ENCODE data around the gene COL4A2. TPM values are rescaled to one million over a fixed set of nuclear protein-coding genes. Genes with fewer than 3 reads are reported as not detected.

Gene COL4A2
- total RNA-seq, 1 donor from 2014 or later = 1,333 TPM

GRCh38 chr13:110546926-110547325 lies 239.8 kb downstream of the COL4A2 start:
- DNase-seq (ENCODE audit: low spot score) = no peak

DNA sequence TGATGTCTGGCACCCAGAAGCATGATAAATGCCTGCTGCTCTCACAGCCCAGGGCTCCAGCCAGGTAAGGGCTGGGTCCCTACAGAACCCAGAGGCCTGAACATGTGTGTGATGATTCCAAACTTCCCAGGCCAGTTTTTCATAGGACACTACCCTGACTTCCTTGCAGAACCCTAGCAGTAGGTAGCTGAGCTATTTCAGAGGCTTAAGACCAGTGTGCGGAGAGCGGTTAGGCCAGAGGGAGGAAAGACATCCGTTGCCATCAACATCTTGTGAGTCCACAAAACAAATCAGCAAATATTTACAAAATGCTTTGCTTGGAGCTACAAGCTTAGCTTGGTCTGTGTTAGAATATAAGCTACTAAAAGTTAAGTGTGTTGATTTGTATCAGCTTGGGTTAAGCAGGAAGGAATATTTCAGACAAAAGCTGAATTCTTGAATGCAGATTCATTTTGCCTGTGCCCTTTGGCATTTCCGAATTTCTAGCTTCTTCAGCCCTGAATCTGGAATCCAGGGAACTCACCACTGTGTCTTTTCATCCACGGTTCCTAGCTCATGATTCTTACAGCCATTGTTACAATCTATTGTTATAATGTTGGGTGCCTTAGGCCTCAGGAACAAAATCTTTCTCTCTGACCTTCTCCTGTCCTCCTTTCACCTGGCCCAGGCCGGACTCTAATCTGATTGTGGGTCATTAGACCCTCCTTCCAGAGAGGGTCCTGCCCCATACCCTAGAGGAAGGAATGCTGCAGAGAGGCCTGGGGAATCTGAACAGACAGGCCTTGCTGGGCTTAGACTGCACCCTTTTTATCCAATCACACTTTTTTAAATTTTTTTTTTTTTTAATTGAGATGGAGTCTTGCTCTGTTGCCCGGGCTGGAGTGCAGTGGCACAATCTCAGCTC lies 242.1 kb downstream of the COL4A2 start:
- no peak for DNase-seq (ENCODE audit: low spot score)

- DNase-seq (ENCODE audit: low spot score) = no peak
Observed at GRCh38 chr13:110549795-110550160, 242.7 kb downstream of the COL4A2 start.

GRCh38 chr13:110551284-110551683 lies 244.2 kb downstream of the COL4A2 start:
- DNase-seq (ENCODE audit: low spot score) = no peak

GRCh38 chr13:110552767-110553166 lies 245.7 kb downstream of the COL4A2 start:
- DNase-seq (ENCODE audit: low spot score) = no peak

GRCh38 chr13:110553417-110553816 lies 246.3 kb downstream of the COL4A2 start:
- no peak for DNase-seq (ENCODE audit: low spot score)

GRCh38 chr13:110554227-110554836 lies 247.2 kb downstream of the COL4A2 start:
- DNase-seq (ENCODE audit: low spot score) = no peak

DNA sequence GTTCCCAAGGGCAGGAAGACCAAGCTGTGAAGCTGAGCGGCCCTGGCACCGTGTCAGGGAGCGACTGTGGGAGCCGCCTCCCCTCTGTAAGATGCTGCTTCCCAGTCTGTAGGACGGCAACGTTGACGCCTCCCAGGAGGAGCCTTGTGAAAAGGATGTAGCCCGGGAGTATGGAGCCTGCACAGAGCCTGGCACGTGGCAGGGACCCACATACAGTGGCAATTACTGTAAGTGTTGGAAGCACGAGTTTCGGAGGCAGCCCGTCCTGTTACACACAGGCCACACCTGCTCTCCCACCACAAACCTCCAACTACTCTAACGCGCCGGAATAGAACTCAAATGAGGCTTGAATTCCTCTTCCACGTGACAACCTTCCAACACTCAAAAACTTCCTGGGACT lies 247.9 kb downstream of the COL4A2 start:
- DNase-seq (ENCODE audit: low spot score) = no peak

- DNase-seq (ENCODE audit: low spot score) = no peak
Observed at GRCh38 chr13:110555601-110556223, 248.6 kb downstream of the COL4A2 start.

DNA sequence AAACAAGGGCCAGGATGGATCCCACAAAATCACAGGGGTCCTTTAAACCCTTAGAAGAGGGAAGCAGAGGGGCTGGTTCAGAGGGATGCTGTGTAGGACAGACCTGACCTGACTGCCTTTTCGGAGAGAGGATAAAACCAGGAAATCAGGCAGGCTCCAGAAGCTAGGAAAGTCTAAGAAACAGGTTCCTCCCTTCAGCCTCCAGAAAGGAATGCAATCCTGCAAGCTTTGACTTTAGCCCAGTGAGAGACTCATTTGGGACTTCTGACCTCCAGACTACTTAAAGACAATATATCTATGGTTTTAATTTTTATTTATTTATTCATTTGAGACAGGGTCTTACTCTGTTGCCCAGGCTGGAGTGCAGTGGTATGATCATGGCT lies 249.1 kb downstream of the COL4A2 start:
- DNase-seq (ENCODE audit: low spot score) = no peak

DNA sequence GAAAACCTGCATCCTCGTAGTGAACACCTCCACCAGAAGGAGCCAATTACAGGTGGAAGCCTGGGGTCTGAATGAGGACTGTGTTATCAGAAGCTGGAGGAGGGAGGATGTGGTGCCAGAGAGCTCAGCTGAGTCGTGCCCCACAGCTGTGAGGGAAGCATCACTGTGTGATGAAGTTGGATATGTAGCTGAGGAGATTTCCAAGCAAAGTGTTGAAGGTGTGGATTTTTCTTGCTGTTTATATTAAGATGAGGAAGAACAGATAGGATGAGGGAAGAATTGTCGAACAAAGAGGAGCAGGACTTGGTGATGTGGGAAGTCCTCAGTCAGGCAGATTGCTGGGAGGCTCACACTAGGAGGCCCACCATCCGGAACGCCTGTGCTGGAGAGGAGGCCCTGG lies 250.0 kb downstream of the COL4A2 start:
- no peak for DNase-seq (ENCODE audit: low spot score)

DNA sequence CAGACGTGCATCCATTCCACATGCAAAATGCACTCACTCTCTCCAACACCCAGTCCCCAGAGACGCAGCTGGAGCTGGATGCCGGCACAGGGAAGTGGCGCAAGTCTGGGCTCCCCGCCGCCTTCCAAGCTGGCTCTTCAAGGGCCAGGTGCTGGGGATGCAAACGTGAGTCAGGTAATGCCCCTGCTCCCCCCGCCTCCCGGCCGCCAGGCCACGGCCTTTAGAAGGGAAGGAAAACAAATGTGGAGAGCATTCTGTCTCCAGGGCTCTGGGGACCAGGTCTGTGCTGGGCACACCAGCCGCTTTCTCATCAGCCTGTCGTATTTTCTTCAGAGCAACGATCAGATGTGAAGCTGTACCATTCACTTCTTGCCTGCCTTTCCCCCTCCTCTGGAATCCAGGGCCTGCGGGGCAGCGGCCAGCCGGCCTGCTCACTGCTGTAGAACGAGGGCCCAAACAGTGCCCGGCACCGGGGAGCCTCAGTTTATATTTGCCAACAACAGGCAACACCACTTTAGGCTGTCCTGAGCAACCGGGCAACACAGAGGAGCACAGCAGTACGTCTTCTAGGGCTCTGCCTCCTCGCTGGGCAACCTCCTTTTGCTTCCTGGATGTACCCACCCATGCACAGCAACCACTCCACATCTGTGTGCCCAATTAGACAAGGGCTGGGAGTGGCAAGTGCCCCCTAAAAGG lies 250.7 kb downstream of the COL4A2 start:
- no peak for DNase-seq (ENCODE audit: low spot score)

- DNase-seq (ENCODE audit: low spot score) = no peak
Observed at GRCh38 chr13:110559429-110559943, 252.4 kb downstream of the COL4A2 start.

DNA sequence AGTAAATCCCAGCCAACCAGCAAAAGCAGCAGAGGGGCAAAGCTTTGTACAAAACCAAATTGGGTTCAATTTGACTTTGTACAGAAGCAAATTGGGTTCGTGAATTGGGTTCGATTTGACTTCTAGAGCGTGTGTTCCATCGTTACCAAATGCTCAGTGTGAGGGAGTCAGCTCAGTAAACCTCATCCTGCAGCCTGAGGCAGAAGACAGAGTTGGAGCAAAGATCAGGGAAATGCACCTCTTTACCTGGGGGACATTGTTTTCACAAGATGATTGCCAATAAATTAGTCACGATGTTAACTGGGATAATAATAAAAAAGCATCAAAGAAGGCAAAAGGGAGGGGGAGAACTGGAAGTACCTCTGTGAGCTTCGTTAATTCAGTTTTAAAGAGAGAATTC lies 252.9 kb downstream of the COL4A2 start:
- DNase-seq (ENCODE audit: low spot score) = no peak

- no peak for DNase-seq (ENCODE audit: low spot score)
Observed at GRCh38 chr13:110560601-110561343, 253.7 kb downstream of the COL4A2 start.

GRCh38 chr13:110561344-110562035 lies 254.4 kb downstream of the COL4A2 start, which contains the start of gene RAB20:
RAB20 (minus strand) TSS chr13:110561722; CDS start chr13:110561519, 203 bp downstream.
- peak; percentile 94 for DNase-seq (ENCODE audit: low spot score)

DNA sequence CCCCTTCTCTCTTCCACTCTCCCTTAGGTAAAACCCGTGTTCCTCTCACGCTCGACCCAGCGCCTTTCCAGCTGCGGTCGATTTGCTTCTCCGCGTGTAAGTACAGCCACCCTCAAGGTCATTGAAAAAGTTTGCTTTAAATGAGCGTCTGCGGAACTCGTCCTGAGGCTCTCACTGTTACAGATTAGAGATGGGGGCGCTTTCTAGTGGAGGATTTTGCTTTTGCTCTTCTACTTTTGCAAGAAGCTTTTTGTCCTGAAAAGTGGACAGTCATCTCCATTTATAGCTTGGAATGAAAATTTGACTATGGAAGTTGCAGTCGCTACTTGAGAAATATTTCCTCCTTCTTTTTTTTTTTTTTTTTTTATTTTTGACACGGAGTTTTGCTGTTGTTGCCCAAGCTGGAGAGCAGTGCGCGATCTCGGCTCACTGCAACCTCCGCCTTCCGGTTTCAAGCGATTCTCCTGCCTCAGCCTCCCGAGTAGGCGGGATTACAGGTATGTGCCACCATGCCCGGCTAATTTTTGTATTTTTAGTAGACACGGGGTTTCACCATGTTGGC lies 255.0 kb downstream of the COL4A2 start:
- DNase-seq (ENCODE audit: low spot score) = no peak
